Gastroesophageal sphincter (tissue), 3 donors: ENCODE measurements around the gene RGP1.

Source experiments
- CTCF ChIP-seq, 4 experiments: fragments of 200-600 bp in 2 of 4; fragments of 450-650 bp in 2 of 4; sonication (generic) in 1 of 4; IDR thresholded peaks; one replicate each; pipeline ENCODE4 v1.5.1; 2017 to 2019; ENCODE audit warnings: antibody characterized with exemption in 4 of 4, mild to moderate bottlenecking in 2 of 4, moderate library complexity in 2 of 4
- POLR2A ChIP-seq, 2 donors: fragments of 450-650 bp; IDR thresholded peaks; one replicate each; pipeline ENCODE4 v1.6.1; 2017; ENCODE audit warnings: antibody characterized with exemption in 2 of 2, mild to moderate bottlenecking in 2 of 2, moderate library complexity in 1 of 2

DNA sequence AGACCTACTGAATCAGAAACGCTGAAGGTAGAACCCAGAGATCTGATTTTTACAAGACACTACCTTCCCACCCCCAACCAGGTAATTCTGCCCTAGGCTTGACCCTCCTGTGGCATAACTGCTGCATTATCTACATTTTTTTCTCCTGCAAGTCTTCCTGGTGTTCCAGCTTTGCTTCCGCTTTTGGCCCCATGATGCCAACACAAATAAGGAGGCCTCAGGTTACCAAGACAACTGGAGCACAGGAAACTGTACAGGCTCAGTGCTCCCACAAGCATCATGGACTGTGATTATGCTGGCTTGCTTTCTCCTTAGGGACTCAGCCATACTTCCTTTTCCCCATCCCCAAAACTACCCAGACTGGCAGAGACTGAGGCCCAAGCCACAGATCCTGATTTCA is 11.6 kb downstream of the RGP1 start:
- TF ChIP-seq CTCF (IDR thresholded peaks at IDR 0.05) = no peak
- TF ChIP-seq POLR2A (IDR thresholded peaks at IDR 0.05) = no peak
